Thymus (tissue), 2 donors: Measurements from ENCODE around the gene ZNF292. TPM values are rescaled to one million over a fixed set of nuclear protein-coding genes. Genes with fewer than 3 reads are reported as not detected.

ENCODE experiments used
- polyA plus RNA-seq: library from polyadenylated mRNA; stranded (reverse); fragments of 200-250 nt; gene quantifications from one replicate; pipeline ENCODE4 v1.2.3, GENCODE V29; 2013
- total RNA-seq: library from RNA; stranded (reverse); fragments of 120-200 nt; gene quantifications from one replicate; pipeline ENCODE4 v1.2.4, GENCODE V29; 2013
- donor health status: healthy.

Gene ZNF292
- total and polyA plus RNA-seq, 2 donors = 10.9 to 33.1 TPM

Other genes starting within 250 kb of the ZNF292 start
- not detected for gene HTR1E, start 218.0 kb upstream of the ZNF292 start, total RNA-seq
- not detected for gene HTR1E, start 218.0 kb upstream of the ZNF292 start, polyA plus RNA-seq
- gene CGA, start 60.5 kb upstream of the ZNF292 start, total RNA-seq = 1.5 TPM
- gene CGA, start 60.5 kb upstream of the ZNF292 start, polyA plus RNA-seq = 5.0 TPM
- 8.3 TPM for gene SMIM8, start 167.0 kb downstream of the ZNF292 start, total RNA-seq
- gene SMIM8, start 167.0 kb downstream of the ZNF292 start, polyA plus RNA-seq = 8.8 TPM
- gene GJB7, start 173.7 kb downstream of the ZNF292 start, total RNA-seq = 0.05 TPM
- 0.07 TPM for gene GJB7, start 173.7 kb downstream of the ZNF292 start, polyA plus RNA-seq
- gene C6orf163, start 189.2 kb downstream of the ZNF292 start, total RNA-seq = 1.7 TPM
- gene C6orf163, start 189.2 kb downstream of the ZNF292 start, polyA plus RNA-seq = 1.5 TPM